Right renal pelvis (tissue), 4 donors: Measurements from ENCODE around the gene CMTR1. TPM values are rescaled to one million over a fixed set of nuclear protein-coding genes. Genes with fewer than 3 reads are reported as not detected.

Experiments
- DNase-seq, 4 donors: peaks; one replicate each; pipeline ENCODE4 v3.0.0-alpha.2; 2013; ENCODE audit warnings: low read depth in 4 of 4, low spot score in 3 of 4, missing footprints in 1 of 4
- polyA plus RNA-seq, 4 donors: library from polyadenylated mRNA; unstranded; fragments of 120-200 nt; gene quantifications; one replicate each; pipeline ENCODE4 v1.2.1, GENCODE V29; 2013; ENCODE audit not compliant: insufficient read length in 4 of 4

The CMTR1 gene
- polyA plus RNA-seq, 4 donors: 43.5 to 49.3 (median 46.5) TPM

GRCh38 chr6:37507690-37508421 lies 74.8 kb downstream of the CMTR1 start:
- DNase-seq: no peak

- no peak for DNase-seq
Observed at GRCh38 chr6:37511201-37511600, 78.2 kb downstream of the CMTR1 start.

GRCh38 chr6:37511910-37512399 lies 78.9 kb downstream of the CMTR1 start:
- no peak for DNase-seq

- no peak for DNase-seq
Observed at GRCh38 chr6:37512400-37513011, 79.5 kb downstream of the CMTR1 start.

- DNase-seq: no peak
Observed at GRCh38 chr6:37513155-37513554, 80.1 kb downstream of the CMTR1 start.

GRCh38 chr6:37513576-37513975 lies 80.6 kb downstream of the CMTR1 start:
- DNase-seq: no peak

GRCh38 chr6:37514321-37514771 lies 81.3 kb downstream of the CMTR1 start:
- no peak for DNase-seq

- no peak for DNase-seq
Observed at GRCh38 chr6:37514837-37515236, 81.8 kb downstream of the CMTR1 start.

GRCh38 chr6:37515712-37516075 lies 82.7 kb downstream of the CMTR1 start:
- no peak for DNase-seq

- no peak for DNase-seq
Observed at GRCh38 chr6:37516076-37516919, 83.3 kb downstream of the CMTR1 start.

GRCh38 chr6:37516920-37517405 lies 83.9 kb downstream of the CMTR1 start:
- DNase-seq: no peak

GRCh38 chr6:37517411-37517812 lies 84.4 kb downstream of the CMTR1 start:
- DNase-seq: no peak

- no peak for DNase-seq
Observed at GRCh38 chr6:37518116-37518515, 85.1 kb downstream of the CMTR1 start.

- no peak for DNase-seq
Observed at GRCh38 chr6:37519461-37519860, 86.4 kb downstream of the CMTR1 start.

- DNase-seq: no peak
Observed at GRCh38 chr6:37520926-37521325, 87.9 kb downstream of the CMTR1 start.

GRCh38 chr6:37521674-37522073 lies 88.7 kb downstream of the CMTR1 start:
- DNase-seq: no peak

GRCh38 chr6:37522836-37523235 lies 89.8 kb downstream of the CMTR1 start:
- DNase-seq: no peak

- no peak for DNase-seq
Observed at GRCh38 chr6:37523412-37523811, 90.4 kb downstream of the CMTR1 start.

- no peak for DNase-seq
Observed at GRCh38 chr6:37524025-37524969, 91.3 kb downstream of the CMTR1 start.

GRCh38 chr6:37524970-37525318 lies 91.9 kb downstream of the CMTR1 start:
- no peak for DNase-seq
